ENCODE measurements around the gene ZNF484.
A peak's percentile ranks its signal among the peaks of the same experiment; 100 is the strongest.
"Not testable (repeated sequence)": the region's sequence is repeated elsewhere in the genome, so short reads cannot be mapped to it uniquely, and the experiment has no call there.

The ZNF484 gene

DNA sequence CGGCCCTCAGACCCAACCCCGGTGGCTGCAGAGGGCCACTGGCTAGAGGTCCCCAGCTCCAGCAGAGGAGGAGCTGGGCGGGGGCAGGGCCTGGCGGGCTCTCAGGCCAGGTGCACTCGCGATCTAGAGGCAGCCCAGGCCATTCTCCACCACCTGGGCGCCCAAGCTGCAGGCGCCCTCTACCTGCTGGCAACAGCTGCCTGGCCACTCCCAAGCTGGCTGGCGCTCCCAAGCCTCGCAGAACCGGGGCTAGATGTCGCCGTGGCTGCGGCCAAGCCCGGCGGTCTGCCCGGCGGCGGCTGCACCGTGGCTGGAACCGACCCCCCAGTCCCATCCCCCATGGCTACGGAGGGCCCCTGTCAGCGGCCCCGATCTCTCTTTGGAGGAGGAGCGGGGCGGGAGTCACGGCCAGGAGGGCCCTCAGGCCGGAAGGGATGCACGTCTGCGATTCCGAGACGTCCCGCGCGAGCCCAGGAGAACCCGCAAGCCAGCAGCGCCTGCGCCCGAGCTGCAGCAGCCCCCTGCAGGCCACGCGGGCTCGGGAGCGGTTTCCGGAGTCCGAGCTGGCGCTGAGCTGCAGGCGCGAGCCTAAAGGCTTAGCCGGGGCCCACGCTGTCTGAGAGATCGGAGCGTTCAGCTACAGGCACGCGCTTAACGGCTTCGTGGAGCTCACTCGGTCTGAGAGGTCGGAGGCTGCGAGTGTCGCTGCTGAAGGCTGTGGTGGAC, 68.9 kb downstream of the ZNF484 start:
- TF ChIP-seq, protein P1, sequence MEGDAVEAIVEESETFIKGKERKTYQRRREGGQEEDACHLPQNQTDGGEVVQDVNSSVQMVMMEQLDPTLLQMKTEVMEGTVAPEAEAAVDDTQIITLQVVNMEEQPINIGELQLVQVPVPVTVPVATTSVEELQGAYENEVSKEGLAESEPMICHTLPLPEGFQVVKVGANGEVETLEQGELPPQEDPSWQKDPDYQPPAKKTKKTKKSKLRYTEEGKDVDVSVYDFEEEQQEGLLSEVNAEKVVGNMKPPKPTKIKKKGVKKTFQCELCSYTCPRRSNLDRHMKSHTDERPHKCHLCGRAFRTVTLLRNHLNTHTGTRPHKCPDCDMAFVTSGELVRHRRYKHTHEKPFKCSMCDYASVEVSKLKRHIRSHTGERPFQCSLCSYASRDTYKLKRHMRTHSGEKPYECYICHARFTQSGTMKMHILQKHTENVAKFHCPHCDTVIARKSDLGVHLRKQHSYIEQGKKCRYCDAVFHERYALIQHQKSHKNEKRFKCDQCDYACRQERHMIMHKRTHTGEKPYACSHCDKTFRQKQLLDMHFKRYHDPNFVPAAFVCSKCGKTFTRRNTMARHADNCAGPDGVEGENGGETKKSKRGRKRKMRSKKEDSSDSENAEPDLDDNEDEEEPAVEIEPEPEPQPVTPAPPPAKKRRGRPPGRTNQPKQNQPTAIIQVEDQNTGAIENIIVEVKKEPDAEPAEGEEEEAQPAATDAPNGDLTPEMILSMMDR (conservative IDR thresholded peaks at IDR 0.05; ENCODE audit: low read length), result peak; percentile 44
- H3K4me3 ChIP-seq (ENCODE audit: low read length), result peak overlapping the region; percentile 23; the same call in 1 of the 2 replicates
- DNase-seq (ENCODE audit: low read depth), result peak; percentile 64

DNA sequence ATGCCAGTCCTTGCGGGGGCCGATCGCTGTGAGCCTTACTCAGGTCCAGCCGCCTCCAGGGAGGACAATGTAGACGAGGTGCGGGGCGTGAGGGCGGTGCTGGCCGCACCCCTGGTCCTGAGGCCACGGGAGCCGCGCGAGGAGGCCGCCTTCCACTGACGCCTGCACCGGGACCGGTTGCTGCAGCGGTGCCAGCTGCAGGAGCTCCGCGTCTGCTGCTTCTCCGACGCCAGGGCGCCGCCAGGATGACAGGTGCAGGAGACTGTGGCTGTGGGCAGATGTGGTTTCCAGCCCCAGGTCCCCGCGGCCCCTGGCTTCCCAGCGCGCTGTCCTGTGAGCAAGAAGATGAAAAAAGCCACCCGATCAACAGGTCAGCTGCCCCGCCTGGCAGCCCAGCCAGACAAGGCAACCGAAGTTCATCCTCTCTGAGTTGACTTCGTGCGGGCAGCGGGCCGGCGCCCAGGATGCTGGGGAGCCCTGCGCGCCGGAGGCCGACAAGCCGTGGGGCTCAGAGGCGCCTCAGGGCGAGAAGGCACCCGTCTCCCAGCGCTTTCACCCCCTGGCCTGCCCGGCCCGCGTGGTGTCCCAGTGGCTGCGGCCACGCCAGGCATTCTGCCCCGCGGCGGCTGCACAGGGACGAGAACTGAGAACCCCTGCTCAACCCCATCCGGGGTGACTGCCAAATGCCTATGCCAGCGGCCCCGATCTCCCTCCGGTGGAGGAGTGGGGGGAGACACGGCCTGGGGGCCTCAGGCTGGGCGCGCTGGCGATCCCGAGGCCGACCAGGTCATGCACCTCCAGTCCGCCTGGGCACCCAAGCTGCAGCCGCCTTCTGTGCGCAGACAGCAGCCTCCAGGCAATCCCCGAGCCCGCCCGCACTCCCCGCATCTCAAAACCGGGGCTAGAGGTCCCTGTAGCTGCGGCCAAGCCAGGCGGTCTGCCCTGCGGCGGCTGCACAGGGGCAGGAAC, 69.8 kb downstream of the ZNF484 start:
- no peak overlapping the region for H3K4me3 ChIP-seq (ENCODE audit: low read length)
- TF ChIP-seq, protein P1 (conservative IDR thresholded peaks at IDR 0.05; ENCODE audit: low read length), result no peak
- DNase-seq (ENCODE audit: low read depth), result no peak

DNA sequence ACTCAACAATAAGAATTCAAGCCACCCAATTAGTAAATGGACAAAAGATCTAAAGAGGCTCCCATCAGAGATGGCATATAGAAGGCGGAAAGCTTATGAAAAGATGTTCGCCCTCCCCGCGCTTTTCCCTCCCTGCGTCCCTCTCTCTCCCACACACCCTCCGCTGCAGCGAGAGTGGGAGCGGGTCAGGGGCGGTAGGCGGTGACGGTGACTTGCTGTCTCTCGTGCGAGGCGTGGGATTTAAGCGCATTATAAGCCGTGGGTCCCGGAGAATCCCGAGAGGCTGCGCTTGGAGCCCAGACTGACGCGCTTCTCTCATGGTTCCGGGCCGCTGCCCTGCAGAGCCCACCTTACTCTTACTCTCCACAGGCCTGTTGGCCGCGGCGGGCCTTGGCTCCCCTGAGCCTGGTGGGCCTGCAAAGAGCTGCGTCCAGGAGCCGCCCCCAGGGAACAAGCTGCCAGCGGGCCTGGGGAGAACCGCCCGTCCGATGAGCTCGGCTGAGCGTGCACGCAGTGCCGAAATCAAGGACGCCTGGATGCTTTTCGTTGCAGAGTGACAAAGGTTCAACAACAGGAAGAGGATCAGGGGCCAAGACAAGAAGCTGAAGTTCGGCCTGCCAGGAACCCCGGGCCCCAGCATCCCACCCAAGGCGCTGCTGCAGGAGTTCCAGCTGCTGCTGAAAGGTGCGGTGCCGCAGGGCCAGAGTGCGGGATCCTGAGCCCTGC, 70.6 kb downstream of the ZNF484 start:
- DNase-seq (ENCODE audit: low read depth), result no peak
- TF ChIP-seq, protein P1 (conservative IDR thresholded peaks at IDR 0.05; ENCODE audit: low read length), result no peak
- H3K4me3 ChIP-seq (ENCODE audit: low read length), result no peak overlapping the region

DNA sequence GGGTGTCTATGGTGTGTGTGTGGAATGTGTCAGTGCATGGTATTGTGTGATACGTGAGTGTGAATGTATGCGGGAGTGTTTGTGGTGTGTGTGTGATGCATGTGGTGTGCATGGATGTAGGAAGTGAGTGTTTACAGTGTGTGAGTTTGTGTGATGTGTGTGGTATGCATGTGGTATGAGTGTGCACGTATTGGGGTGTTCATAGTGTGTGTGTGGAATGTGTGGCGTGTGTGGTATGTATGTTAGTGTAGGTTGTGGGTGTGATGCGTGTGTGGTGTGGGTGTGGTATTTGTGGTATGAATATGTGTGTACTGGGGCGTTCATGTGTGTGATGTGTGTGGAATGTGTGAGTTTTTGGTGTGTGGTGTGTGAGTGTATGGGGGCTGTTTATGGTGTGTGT, 73.1 kb downstream of the ZNF484 start:
- peak; percentile 29 for DNase-seq (ENCODE audit: low read depth)
- TF ChIP-seq, protein P1 (conservative IDR thresholded peaks at IDR 0.05; ENCODE audit: low read length), result no peak
- no peak overlapping the region for H3K4me3 ChIP-seq (ENCODE audit: low read length)

DNA sequence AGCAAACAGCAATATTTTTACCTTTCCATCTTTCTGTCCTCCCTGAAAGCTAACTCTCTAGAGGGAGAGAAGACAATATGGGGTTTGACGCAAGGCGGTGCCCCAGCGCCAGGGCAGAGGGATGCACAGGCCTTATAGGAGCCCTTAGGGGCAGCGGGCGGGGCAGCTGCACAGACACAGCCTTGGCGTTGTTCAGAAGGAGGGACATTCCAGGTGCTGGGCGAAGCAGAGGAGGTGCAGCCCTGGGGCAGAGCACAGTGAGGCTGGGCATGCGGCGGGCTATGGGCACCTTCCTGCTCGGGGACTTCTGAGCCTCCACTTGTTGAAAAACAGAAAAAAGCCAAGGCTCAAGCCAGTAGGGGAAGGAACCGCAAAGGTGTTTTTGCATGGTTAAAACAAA, 79.5 kb downstream of the ZNF484 start:
- H3K4me3 ChIP-seq (ENCODE audit: low read length), result no peak overlapping the region
- TF ChIP-seq, protein P1 (conservative IDR thresholded peaks at IDR 0.05; ENCODE audit: low read length), result no peak
- DNase-seq (ENCODE audit: low read depth), result no peak

DNA sequence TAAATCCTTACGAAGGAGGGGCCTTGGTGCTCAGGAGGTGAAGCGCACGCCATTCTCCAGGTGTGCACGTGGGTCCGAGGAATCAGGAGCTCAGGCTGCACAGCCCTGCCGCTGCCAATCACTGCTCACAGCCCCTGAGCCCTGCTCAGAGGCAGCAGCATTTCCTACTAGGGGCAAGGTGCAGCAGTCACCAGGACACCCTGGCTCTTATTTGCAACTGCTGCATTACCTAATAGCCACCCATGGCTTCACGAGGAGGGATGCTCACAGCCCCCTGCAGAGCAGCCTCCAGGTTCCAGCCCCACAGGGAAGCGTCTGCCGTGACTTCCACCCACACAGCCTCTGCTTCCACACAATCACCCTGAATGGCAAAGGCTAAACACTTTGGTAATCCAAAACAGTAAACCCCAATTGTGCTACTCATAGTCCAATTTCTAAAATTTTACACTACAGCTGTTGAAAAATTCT, 81.5 kb downstream of the ZNF484 start:
- DNase-seq (ENCODE audit: low read depth); H3K4me3 ChIP-seq (ENCODE audit: low read length): not testable (repeated sequence)

All from AG10803 (cell line).